Suprapubic skin (tissue), 3 donors: Measurements from ENCODE around the gene OR51B2.

Source experiments
- CTCF ChIP-seq, 2 donors: fragments of 200-600 bp in 1 of 2; fragments of 450-650 bp in 1 of 2; sonication (generic) in 1 of 2; IDR thresholded peaks; one replicate each; pipeline ENCODE4 v1.5.1; 2016 to 2019; ENCODE audit warnings: antibody characterized with exemption in 2 of 2, mild to moderate bottlenecking in 1 of 2, moderate library complexity in 1 of 2
- EP300 ChIP-seq: sonication (generic); formaldehyde crosslinking; IDR thresholded peaks from one replicate; pipeline ENCODE4 v1.6.1; 2017; ENCODE audit warnings: antibody characterized with exemption
- POLR2A ChIP-seq, 2 donors: fragments of 450-650 bp; IDR thresholded peaks; one replicate each; pipeline ENCODE4 v1.6.1; 2017; ENCODE audit warnings: antibody characterized with exemption in 2 of 2, mild to moderate bottlenecking in 2 of 2, moderate library complexity in 2 of 2

- TF ChIP-seq POLR2A (IDR thresholded peaks at IDR 0.05) (no peak), CTCF (IDR thresholded peaks at IDR 0.05) (no peak), EP300 (no peak)
Measured at GRCh38 chr11:5351208-5351607, 27.1 kb upstream of the OR51B2 start, which contains the start of gene OR51B6.
